ENCODE results near the gene AHCYL2.

Gene AHCYL2

GRCh38 chr7:129458171-129458570, 233.3 kb downstream of the AHCYL2 start:
- no peak for TF ChIP-seq CTCF (IDR thresholded peaks at IDR 0.05)
- H3K27me3 ChIP-seq, result peaks cover 86% of the 10 kb centered on the region
- H3K4me1 ChIP-seq (ENCODE audit: control insufficient read depth in 1 of 2, insufficient read depth in 1 of 2, low read depth in 1 of 2, low read length in 1 of 2), result peaks cover 14 to 15% of the 10 kb centered on the region in 2 experiments
- H3K9me3 ChIP-seq, result no peaks in the 10 kb centered on the region
- H3K27ac ChIP-seq, result no peak overlapping the region
- H3K4me3 ChIP-seq (ENCODE audit: low read depth in 1 of 2, low read length in 1 of 2), result no peak overlapping the region
- no peaks in the 10 kb centered on the region for H3K36me3 ChIP-seq

GRCh38 chr7:129461809-129462208, 237.0 kb downstream of the AHCYL2 start:
- Histone ChIP-seq H3K36me3 (no peaks in the 10 kb centered on the region), H3K27ac (no peak overlapping the region)
- TF ChIP-seq CTCF (IDR thresholded peaks at IDR 0.05), result no peak

GRCh38 chr7:129462420-129462819, 237.6 kb downstream of the AHCYL2 start:
- Histone ChIP-seq H3K27ac (no peak overlapping the region), H3K9me3 (no peaks in the 10 kb centered on the region), H3K36me3 (no peaks in the 10 kb centered on the region), H3K27me3 (peaks cover 94% of the 10 kb centered on the region), H3K4me1 (ENCODE audit: control insufficient read depth in 1 of 2, insufficient read depth in 1 of 2, low read depth in 1 of 2, low read length in 1 of 2) (peaks cover 15 to 16% of the 10 kb centered on the region in 2 experiments), H3K4me3 (ENCODE audit: low read depth in 1 of 2, low read length in 1 of 2) (no peak overlapping the region)
- TF ChIP-seq CTCF (IDR thresholded peaks at IDR 0.05), result no peak

More at GRCh38 chr7:129461809-129462208, 237.0 kb downstream of the AHCYL2 start:
- H3K9me3 ChIP-seq, result no peaks in the 10 kb centered on the region
- peaks cover 15 to 16% of the 10 kb centered on the region in 2 experiments for H3K4me1 ChIP-seq (ENCODE audit: control insufficient read depth in 1 of 2, insufficient read depth in 1 of 2, low read depth in 1 of 2, low read length in 1 of 2)
- H3K27me3 ChIP-seq, result peaks cover 94% of the 10 kb centered on the region
- H3K4me3 ChIP-seq (ENCODE audit: low read depth in 1 of 2, low read length in 1 of 2), result no peak overlapping the region

GRCh38 chr7:129464194-129464593, 239.4 kb downstream of the AHCYL2 start:
- Histone ChIP-seq H3K36me3 (no peaks in the 10 kb centered on the region), H3K4me3 (ENCODE audit: low read depth in 1 of 2, low read length in 1 of 2) (no peak overlapping the region), H3K27ac (no peak overlapping the region), H3K4me1 (ENCODE audit: control insufficient read depth in 1 of 2, insufficient read depth in 1 of 2, low read depth in 1 of 2, low read length in 1 of 2) (peaks cover 15 to 16% of the 10 kb centered on the region in 2 experiments), H3K27me3 (peaks cover 94% of the 10 kb centered on the region), H3K9me3 (no peaks in the 10 kb centered on the region)
- no peak for TF ChIP-seq CTCF (IDR thresholded peaks at IDR 0.05)

GRCh38 chr7:129465080-129465479, 240.2 kb downstream of the AHCYL2 start:
- TF ChIP-seq CTCF (IDR thresholded peaks at IDR 0.05), result no peak

GRCh38 chr7:129466796-129467195, 242.0 kb downstream of the AHCYL2 start:
- H3K27ac ChIP-seq, result no peak overlapping the region
- H3K36me3 ChIP-seq, result no peaks in the 10 kb centered on the region

More at GRCh38 chr7:129465080-129465479, 240.2 kb downstream of the AHCYL2 start:
- Histone ChIP-seq H3K4me3 (ENCODE audit: low read depth in 1 of 2, low read length in 1 of 2) (no peak overlapping the region), H3K36me3 (no peaks in the 10 kb centered on the region), H3K9me3 (no peaks in the 10 kb centered on the region), H3K27me3 (peaks cover 94% of the 10 kb centered on the region), H3K27ac (no peak overlapping the region), H3K4me1 (ENCODE audit: control insufficient read depth in 1 of 2, insufficient read depth in 1 of 2, low read depth in 1 of 2, low read length in 1 of 2) (peaks cover 15 to 16% of the 10 kb centered on the region in 2 experiments)

More at GRCh38 chr7:129466796-129467195, 242.0 kb downstream of the AHCYL2 start:
- Histone ChIP-seq H3K4me3 (ENCODE audit: low read depth in 1 of 2, low read length in 1 of 2) (no peak overlapping the region), H3K27me3 (peaks cover 93% of the 10 kb centered on the region), H3K4me1 (ENCODE audit: control insufficient read depth in 1 of 2, insufficient read depth in 1 of 2, low read depth in 1 of 2, low read length in 1 of 2) (peaks cover 15% of the 10 kb centered on the region in 2 experiments), H3K9me3 (no peaks in the 10 kb centered on the region)
- TF ChIP-seq CTCF (IDR thresholded peaks at IDR 0.05), result no peak

Data from neutrophil (primary cell).